ENCODE results near the gene ECE1. TPM values are rescaled to one million over a fixed set of nuclear protein-coding genes. Genes with fewer than 3 reads are reported as not detected.

ECE1 gene
- total and polyA plus RNA-seq, 10 of the 15 experiments (the other 5 are each of a cell fraction or from before 2014, with no cell fraction given), result 0.97 to 81.0 (median 37.0) TPM

DNA sequence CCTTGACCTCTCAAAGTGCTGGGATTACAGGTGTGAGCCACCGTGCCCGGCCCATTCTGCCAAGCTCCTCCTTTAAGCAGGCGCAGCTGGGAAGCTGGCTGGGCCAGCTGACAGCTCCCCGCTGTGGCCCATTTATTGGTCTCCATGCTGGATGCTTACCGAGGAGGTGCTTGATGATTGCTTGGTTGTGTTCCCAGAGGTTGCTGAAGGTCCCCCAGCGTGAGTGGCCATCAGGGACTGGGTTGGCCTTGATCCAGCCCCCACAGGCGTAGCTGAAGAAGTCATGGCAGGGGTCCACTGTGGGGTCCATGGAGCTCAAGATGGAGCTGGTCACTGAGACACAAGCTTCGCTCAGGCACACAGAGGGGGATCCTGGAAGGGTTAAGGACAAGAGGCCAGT, 17.7 kb downstream of the ECE1 start (continued):
- TF ChIP-seq, protein P1, sequence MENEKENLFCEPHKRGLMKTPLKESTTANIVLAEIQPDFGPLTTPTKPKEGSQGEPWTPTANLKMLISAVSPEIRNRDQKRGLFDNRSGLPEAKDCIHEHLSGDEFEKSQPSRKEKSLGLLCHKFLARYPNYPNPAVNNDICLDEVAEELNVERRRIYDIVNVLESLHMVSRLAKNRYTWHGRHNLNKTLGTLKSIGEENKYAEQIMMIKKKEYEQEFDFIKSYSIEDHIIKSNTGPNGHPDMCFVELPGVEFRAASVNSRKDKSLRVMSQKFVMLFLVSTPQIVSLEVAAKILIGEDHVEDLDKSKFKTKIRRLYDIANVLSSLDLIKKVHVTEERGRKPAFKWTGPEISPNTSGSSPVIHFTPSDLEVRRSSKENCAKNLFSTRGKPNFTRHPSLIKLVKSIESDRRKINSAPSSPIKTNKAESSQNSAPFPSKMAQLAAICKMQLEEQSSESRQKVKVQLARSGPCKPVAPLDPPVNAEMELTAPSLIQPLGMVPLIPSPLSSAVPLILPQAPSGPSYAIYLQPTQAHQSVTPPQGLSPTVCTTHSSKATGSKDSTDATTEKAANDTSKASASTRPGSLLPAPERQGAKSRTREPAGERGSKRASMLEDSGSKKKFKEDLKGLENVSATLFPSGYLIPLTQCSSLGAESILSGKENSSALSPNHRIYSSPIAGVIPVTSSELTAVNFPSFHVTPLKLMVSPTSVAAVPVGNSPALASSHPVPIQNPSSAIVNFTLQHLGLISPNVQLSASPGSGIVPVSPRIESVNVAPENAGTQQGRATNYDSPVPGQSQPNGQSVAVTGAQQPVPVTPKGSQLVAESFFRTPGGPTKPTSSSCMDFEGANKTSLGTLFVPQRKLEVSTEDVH (IDR thresholded peaks at IDR 0.05; ENCODE audit: low read depth, partially characterized antibody), result no peak
- no peak for TF ChIP-seq IRF4 (IDR thresholded peaks at IDR 0.05; ENCODE audit: low read depth, low read length)

GRCh38 chr1:21271550-21271949, 18.7 kb downstream of the ECE1 start:
- 80% methylated on average over 6 of the region's 6 CpGs for WGBS (ENCODE audit: insufficient coverage, insufficient replicate concordance, low lambda C conversion rate, missing lambda C conversion rate)
- Histone ChIP-seq H3K36me3 (ENCODE audit: control insufficient read depth in 2 of 2, insufficient read depth in 2 of 2, low read length in 1 of 2) (peaks cover 8 to 23% of the 10 kb centered on the region in 2 experiments; a peak in 3 of 4 replicates), H4K20me1 (ENCODE audit: control insufficient read depth, insufficient read depth) (no peaks in the 10 kb centered on the region), H3K27ac (ENCODE audit: control insufficient read depth, insufficient read depth) (no peak overlapping the region), H3K4me1 (ENCODE audit: control insufficient read depth, insufficient read depth, low read length) (no peaks in the 10 kb centered on the region), H3K4me3 (no peak overlapping the region), H3K27me3 (replicated peaks in 1 of 2; ENCODE audit: control insufficient read depth in 2 of 2, insufficient read depth in 2 of 2, low read length in 1 of 2) (no peaks in the 10 kb centered on the region), H3K79me2 (ENCODE audit: control insufficient read depth, insufficient read depth, low read length) (no peaks in the 10 kb centered on the region), H3K4me2 (ENCODE audit: control insufficient read depth, insufficient read depth) (no peak overlapping the region), H2AFZ (ENCODE audit: control insufficient read depth, low read depth, low read length) (no peak overlapping the region), H3K9me3 (replicated peaks; ENCODE audit: control insufficient read depth, insufficient read depth, low read length) (no peaks in the 10 kb centered on the region), H3K9ac (ENCODE audit: control insufficient read depth, insufficient read depth, low read length) (no peak overlapping the region)
- DNase-seq (ENCODE audit: low read depth, low spot score) (no peak), FAIRE-seq (no peak), ATAC-seq (no peak)
- RAD21 ChIA-PET (ENCODE audit: unreplicated experiment), result interaction anchor here (1.9 to 3.1 kb wide), 5 partner anchors 22 to 97 kb away, joined by 6 to 30 read pairs (median 8); no protein-coding TSS in a partner anchor
- SMC1A ChIA-PET (ENCODE audit: uncharacterized antibody, unreplicated experiment), result interaction anchor here (0.7 to 4.6 kb wide), 6 partner anchors 9 to 97 kb away, joined by 3 to 30 read pairs (median 4); no protein-coding TSS in a partner anchor
- POLR2A ChIA-PET, result interaction anchor here (1.6 kb wide), 1 partner anchor 52 kb away, joined by 4 read pairs; no protein-coding TSS in a partner anchor
- intact Hi-C loops (cut with micrococcal nuclease; ENCODE audit: unreplicated experiment) (no loop called here), in situ Hi-C loops (cut with MboI) (no loop called here)
- CTCF ChIA-PET, result interaction anchor here (0.6 to 6.8 kb wide), 16 partner anchors 9 to 96 kb away, joined by 3 to 131 read pairs (median 16); partner anchors contain the start of gene ECE1
- no peak for TF ChIP-seq LARP7 (IDR thresholded peaks at IDR 0.05)
- TF ChIP-seq, protein P2, sequence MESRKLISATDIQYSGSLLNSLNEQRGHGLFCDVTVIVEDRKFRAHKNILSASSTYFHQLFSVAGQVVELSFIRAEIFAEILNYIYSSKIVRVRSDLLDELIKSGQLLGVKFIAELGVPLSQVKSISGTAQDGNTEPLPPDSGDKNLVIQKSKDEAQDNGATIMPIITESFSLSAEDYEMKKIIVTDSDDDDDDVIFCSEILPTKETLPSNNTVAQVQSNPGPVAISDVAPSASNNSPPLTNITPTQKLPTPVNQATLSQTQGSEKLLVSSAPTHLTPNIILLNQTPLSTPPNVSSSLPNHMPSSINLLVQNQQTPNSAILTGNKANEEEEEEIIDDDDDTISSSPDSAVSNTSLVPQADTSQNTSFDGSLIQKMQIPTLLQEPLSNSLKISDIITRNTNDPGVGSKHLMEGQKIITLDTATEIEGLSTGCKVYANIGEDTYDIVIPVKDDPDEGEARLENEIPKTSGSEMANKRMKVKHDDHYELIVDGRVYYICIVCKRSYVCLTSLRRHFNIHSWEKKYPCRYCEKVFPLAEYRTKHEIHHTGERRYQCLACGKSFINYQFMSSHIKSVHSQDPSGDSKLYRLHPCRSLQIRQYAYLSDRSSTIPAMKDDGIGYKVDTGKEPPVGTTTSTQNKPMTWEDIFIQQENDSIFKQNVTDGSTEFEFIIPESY (IDR thresholded peaks at IDR 0.05), result no peak
- TF ChIP-seq ZNF622 (IDR thresholded peaks at IDR 0.05), result no peak
- no peak for TF ChIP-seq E4F1 (IDR thresholded peaks at IDR 0.05; ENCODE audit: borderline replicate concordance, partially characterized antibody)
- TF ChIP-seq RBBP5 (conservative IDR thresholded peaks at IDR 0.05), result no peak
- no peak for TF ChIP-seq SMAD5 (IDR thresholded peaks at IDR 0.05; ENCODE audit: low read depth)
- TF ChIP-seq HDAC6 (IDR thresholded peaks at IDR 0.05; ENCODE audit: unreplicated experiment), result no peak
- TSS peak; percentile 23 for BruUV-seq (replicated peaks)

Data from GM12878 (cell line).